Motor neuron (in vitro differentiated cells): ENCODE measurements around the gene PIK3CG. TPM values are rescaled to one million over a fixed set of nuclear protein-coding genes. Genes with fewer than 3 reads are reported as not detected.
"Not testable (repeated sequence)": the region's sequence is repeated elsewhere in the genome, so short reads cannot be mapped to it uniquely, and the experiment has no call there.

Experiments used
- ATAC-seq, 8 experiments: fragments of 200-7000 bp; cut with Tn5 transposase; replicated peaks in 6 of 8; 2 replicates each; pipeline ENCODE4 v1.8.0; 2021; ENCODE audit warnings: mild to moderate bottlenecking in 8 of 8, moderate library complexity in 8 of 8
- H3K27ac ChIP-seq, 2 donors: fragments of 250-450 bp; sonication (Bioruptor Pico); 2 replicates each; pipeline ENCODE4 v1.9.0; 2021; ENCODE audit warnings: antibody characterized with exemption in 2 of 2, mild to moderate bottlenecking in 2 of 2, moderate library complexity in 1 of 2
- H3K4me1 ChIP-seq, 2 donors: fragments of 250-450 bp; sonication (Bioruptor Pico); replicated peaks in 1 of 2; 2 replicates each; pipeline ENCODE4 v1.6.1; 2021; ENCODE audit warnings: antibody characterized with exemption in 2 of 2, mild to moderate bottlenecking in 2 of 2, moderate library complexity in 1 of 2
- H3K4me3 ChIP-seq, 5 donors: fragments of 250-450 bp; sonication (Bioruptor Pico); 2 replicates each; pipeline ENCODE4 v1.9.0; 2021; ENCODE audit warnings: antibody characterized with exemption in 5 of 5, mild to moderate bottlenecking in 5 of 5, moderate library complexity in 4 of 5
- WGBS, 10 experiments: fragments of 450-650 bp; shearing (Covaris generic); methylation state at CpG; one replicate each; pipeline ENCODE4 v1.0.0; 2022; 5-methylcytosine and 5-hydroxymethylcytosine counted together
- in situ Hi-C, 9 experiments: fragments of 400-800 bp; cut with MboI; loops; one replicate each; pipeline ENCODE4 v1.15.0; 2021; ENCODE audit warnings: low sequenced_read_pairs in 9 of 9, low pct_unique_long_range_greater_than_20kb in 2 of 9; ENCODE audit not compliant: unreplicated experiment in 9 of 9
- total RNA-seq, 8 experiments: library from RNA; unstranded; fragments of 300-600 nt; gene quantifications; 2 replicates each; pipeline versions ENCODE4 v1.2.3 to v1.2.4, GENCODE V29; 2022

The PIK3CG gene
- total RNA-seq, 8 experiments from 2014 or later: 0.14 to 38.7 (median 1.5) TPM; not detected in 4

GRCh38 chr7:106938122-106938521 is 73.0 kb downstream of the PIK3CG start:
- not testable (repeated sequence) for H3K27ac ChIP-seq, H3K4me1 ChIP-seq, ATAC-seq, H3K4me3 ChIP-seq
- in situ Hi-C loops: loop anchor here in 2 of 9 experiments (25.0 kb wide), 2 partner anchors 151 to 199 kb away; no protein-coding TSS in a partner anchor
- 65 to 86% (median 76%) methylated on average over 1 to 3 of the region's 7 CpGs; no CpG with 5 or more reads in 6 of the 10 experiments for WGBS, 10 experiments

- no peak overlapping the region for H3K4me3 ChIP-seq
- in situ Hi-C loops: loop anchor here in 2 of 9 experiments (25.0 kb wide), 2 partner anchors 152 to 198 kb away; no protein-coding TSS in a partner anchor
- H3K4me1 ChIP-seq: no peaks in the 10 kb centered on the region
- WGBS, 10 experiments: 50 to 98% (median 83%) methylated on average over 2 to 5 of the region's 5 CpGs
- no peak overlapping the region for H3K27ac ChIP-seq
- ATAC-seq: no peak
These were observed 73.7 kb downstream of the PIK3CG start for GRCh38 chr7:106938803-106939202.

GRCh38 chr7:106944035-106944665 is 79.1 kb downstream of the PIK3CG start:
- in situ Hi-C loops: loop anchor here in 5 of 9 experiments (10.0 to 25.0 kb wide), 4 partner anchors 149 to 211 kb away; no protein-coding TSS in a partner anchor
- no peak for ATAC-seq
- Histone ChIP-seq H3K27ac (no peak overlapping the region), H3K4me1 (no peaks in the 10 kb centered on the region), H3K4me3 (no peak overlapping the region)
- 76 to 100% (median 91%) methylated on average over 1 to 8 of the region's 9 CpGs; no CpG with 5 or more reads in 2 of the 10 experiments for WGBS, 10 experiments

- WGBS, 10 experiments: 0 to 11% (median 0%) methylated on average over 1 of the region's 1 CpG; no CpG with 5 or more reads in 3 of the 10 experiments
- no peak overlapping the region for H3K4me3 ChIP-seq
- in situ Hi-C loops: loop anchor here in 5 of 9 experiments (10.0 to 25.0 kb wide), 4 partner anchors 152 to 208 kb away; no protein-coding TSS in a partner anchor
- ATAC-seq: peak; percentile 79 to 97 (median 90)
- H3K4me1 ChIP-seq: peaks cover 0 to 7% of the 10 kb centered on the region in 2 donors
- no peak overlapping the region for H3K27ac ChIP-seq
These were observed 82.2 kb downstream of the PIK3CG start for GRCh38 chr7:106947244-106947728.

GRCh38 chr7:106952001-106952657 is 87.0 kb downstream of the PIK3CG start:
- whole genome bisulfite sequencing, 10 experiments: 40 to 100% (median 82%) methylated on average over 1 to 7 of the region's 7 CpGs
- Histone ChIP-seq H3K4me3 (no peak overlapping the region), H3K27ac (no peak overlapping the region), H3K4me1 (peaks cover 0 to 14% of the 10 kb centered on the region in 2 donors)
- ATAC-seq: no peak
- in situ Hi-C loops: loop anchor here in 5 of 9 experiments (10.0 to 25.0 kb wide), 3 partner anchors 185 to 210 kb away; partner anchors contain the start of gene HBP1 (in 1 of the 5)

GRCh38 chr7:106952658-106953231 is 87.7 kb downstream of the PIK3CG start:
- in situ Hi-C loops: loop anchor here in 5 of 9 experiments (10.0 to 25.0 kb wide), 3 partner anchors 185 to 210 kb away; partner anchors contain the start of gene HBP1 (in 1 of the 5)
- WGBS, 10 experiments: 14 to 63% (median 40%) methylated on average over 2 to 4 of the region's 5 CpGs; no CpG with 5 or more reads in 4 of the 10 experiments
- Histone ChIP-seq H3K27ac (peak overlapping the region in 1 of 2 donors; percentile 49), H3K4me3 (no peak overlapping the region), H3K4me1 (peaks cover 0 to 14% of the 10 kb centered on the region in 2 donors)
- ATAC-seq: peak; percentile 24 to 97 (median 46)

GRCh38 chr7:106954840-106955239 is 89.8 kb downstream of the PIK3CG start:
- Histone ChIP-seq H3K4me3 (no peak overlapping the region), H3K27ac (no peak overlapping the region), H3K4me1 (peaks cover 0 to 14% of the 10 kb centered on the region in 2 donors)
- no peak for ATAC-seq
- 55 to 100% (median 89%) methylated on average over 1 to 2 of the region's 2 CpGs; no CpG with 5 or more reads in 5 of the 10 experiments for WGBS, 10 experiments
- in situ Hi-C loops: loop anchor here in 5 of 9 experiments (10.0 to 25.0 kb wide), 3 partner anchors 182 to 207 kb away; partner anchors contain the start of gene HBP1 (in 1 of the 5)

GRCh38 chr7:106955857-106956256 is 90.8 kb downstream of the PIK3CG start:
- H3K4me3 ChIP-seq, ATAC-seq, H3K27ac ChIP-seq: not testable (repeated sequence)
- WGBS, 10 experiments: 0 to 71% (median 15%) methylated on average over 1 of the region's 1 CpG; no CpG with 5 or more reads in 2 of the 10 experiments
- in situ Hi-C loops: loop anchor here in 5 of 9 experiments (10.0 to 25.0 kb wide), 3 partner anchors 181 to 206 kb away; partner anchors contain the start of gene HBP1 (in 1 of the 5)
- H3K4me1 ChIP-seq: peaks cover 0 to 10% of the 10 kb centered on the region in 2 donors

Other genes with a start within 250 kb of the PIK3CG start
- gene CCDC71L, start 204.1 kb upstream of the PIK3CG start, total RNA-seq: 10 to 100 TPM; 10.8 to 47.0 (median 14.8) TPM
- 10 to 100 TPM; 17.7 to 43.8 (median 33.6) TPM for gene PRKAR2B, start 179.4 kb downstream of the PIK3CG start, total RNA-seq